Amniotic epithelial cell (primary cell): ENCODE data around the gene KRT75.
"Not testable (repeated sequence)": the region's sequence is repeated elsewhere in the genome, so short reads cannot be mapped to it uniquely, and the experiment has no call there.

Experiments used
- DNase-seq: peaks from one replicate; pipeline ENCODE4 v3.0.0-alpha.2; 2010; ENCODE audit warnings: low read depth

KRT75 gene

GRCh38 chr12:52415870-52416750, 18.1 kb downstream of the KRT75 start:
- DNase-seq: peak; percentile 93

DNA sequence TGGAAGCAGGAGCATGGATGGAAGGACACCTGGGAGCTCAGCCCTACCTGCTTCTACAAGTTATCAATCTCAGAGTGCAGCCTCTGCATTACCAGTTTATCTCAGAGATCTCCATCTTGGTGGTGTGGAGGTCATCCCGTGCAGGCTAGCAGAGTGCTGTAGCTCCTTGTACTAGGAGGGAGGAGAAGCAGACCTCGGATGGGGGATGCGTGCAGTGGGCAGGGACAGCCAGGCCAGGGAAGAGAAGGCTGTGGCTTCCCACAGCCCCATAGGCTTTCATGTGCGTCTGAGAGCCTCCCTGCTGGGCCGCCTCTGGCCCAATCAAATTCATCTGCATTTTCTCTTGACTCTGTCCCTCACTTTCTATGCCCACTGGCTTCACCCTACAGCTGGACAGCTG, 19.2 kb downstream of the KRT75 start:
- no peak for DNase-seq

DNA sequence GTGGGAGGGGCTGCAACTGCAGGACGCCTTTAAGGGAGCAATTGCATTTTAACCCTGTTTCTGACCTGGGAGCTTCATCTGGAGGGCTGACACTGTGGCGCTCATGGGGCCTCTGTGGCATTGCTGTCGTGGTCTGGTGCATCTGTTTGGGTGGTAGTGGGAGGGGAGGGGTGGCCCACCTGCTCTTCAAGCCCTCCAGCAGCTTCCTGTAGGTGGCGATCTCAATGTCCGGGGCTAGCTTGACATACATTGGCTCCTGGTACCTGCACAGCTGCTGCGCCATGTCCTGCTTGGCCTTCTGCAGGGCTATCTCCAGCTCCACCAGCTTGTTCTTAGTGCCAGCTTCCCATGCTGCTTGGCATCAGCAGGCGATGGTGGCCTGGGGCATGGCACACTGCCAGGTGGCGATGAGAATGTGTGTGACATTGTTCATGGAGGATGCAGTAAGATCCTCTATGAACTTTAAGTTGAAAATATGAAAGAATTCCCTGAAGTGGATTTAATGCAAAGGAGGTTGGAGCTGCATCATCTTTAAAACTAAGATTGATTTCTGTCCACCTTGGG, 20.3 kb downstream of the KRT75 start:
- DNase-seq: no peak

GRCh38 chr12:52413202-52413601, 21.0 kb downstream of the KRT75 start:
- DNase-seq: no peak

- DNase-seq: no peak
Observed at GRCh38 chr12:52411815-52412214, 22.4 kb downstream of the KRT75 start.

DNA sequence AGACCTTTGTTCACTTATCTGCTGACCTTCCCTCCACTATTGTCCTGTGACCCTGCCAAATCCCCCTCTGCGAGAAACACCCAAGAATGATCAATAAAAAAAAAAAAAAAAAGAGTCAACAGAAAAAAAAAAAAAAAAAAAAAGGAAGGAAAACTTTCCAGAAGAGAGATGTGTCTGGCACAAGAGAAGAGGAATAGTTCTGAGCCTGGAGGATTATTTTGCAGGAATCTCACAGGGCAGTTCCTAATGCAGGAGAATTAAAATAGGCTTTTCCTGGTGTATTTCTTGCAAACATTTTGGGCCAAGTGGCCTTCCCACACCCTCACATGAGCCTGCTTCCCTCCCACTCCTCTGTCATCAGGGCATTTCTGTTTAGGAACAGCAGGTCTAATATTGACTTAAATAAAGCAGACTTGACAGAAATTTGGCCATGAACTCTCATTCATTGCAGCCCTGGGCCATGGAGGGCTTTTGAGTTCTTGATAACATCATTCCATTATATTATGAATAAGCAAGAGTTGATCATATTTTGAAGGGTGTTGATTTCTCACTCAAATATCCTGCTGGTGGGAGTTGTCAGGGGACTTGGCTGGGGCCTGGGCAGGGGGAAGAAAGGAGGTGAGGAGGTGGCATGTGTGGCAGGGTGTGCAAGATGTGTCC, 23.5 kb downstream of the KRT75 start:
- DNase-seq: not testable (repeated sequence)

- no peak for DNase-seq
Observed at GRCh38 chr12:52407918-52408317, 26.3 kb downstream of the KRT75 start.

GRCh38 chr12:52405922-52406385, 28.2 kb downstream of the KRT75 start, which contains the start of gene KRT82:
TSS of gene KRT82 (minus strand) at chr12:52406335. CDS start at chr12:52406277, 58 bp downstream.
- no peak for DNase-seq

- no peak for DNase-seq
Observed at GRCh38 chr12:52404951-52405350, 29.2 kb downstream of the KRT75 start.

GRCh38 chr12:52403561-52403960, 30.6 kb downstream of the KRT75 start:
- no peak for DNase-seq

DNA sequence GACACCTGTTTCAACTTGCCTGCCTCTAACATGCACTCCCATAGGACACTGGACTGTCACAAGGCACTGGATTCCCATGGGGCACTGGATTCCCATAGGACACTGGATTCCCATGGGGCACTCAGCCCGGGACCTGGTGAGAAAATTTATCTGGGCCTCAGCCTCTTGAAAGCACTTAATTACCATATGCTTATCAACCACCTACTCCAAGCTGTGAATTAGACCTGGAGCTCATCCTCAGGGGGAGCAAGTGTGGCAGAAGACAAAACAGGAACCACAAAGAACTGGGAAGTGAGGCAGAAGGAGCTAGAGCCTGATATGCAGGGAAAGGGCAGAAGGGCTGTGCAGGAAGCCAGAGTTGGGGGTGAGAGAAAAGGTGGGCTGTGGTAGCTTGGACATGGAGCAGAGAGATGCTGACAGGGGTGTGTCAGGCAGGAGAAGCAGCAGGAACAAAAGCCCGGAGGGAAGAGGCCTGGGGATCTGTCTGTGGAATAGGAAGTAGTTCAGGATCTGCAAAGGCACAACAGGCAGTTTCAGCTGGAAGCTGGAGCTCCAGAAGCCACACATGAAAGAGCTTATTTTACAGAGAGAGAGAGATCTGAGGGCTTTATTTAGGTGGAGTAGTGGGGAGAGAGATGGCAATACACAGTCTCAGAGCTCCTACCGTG, 31.2 kb downstream of the KRT75 start:
- DNase-seq: no peak

DNA sequence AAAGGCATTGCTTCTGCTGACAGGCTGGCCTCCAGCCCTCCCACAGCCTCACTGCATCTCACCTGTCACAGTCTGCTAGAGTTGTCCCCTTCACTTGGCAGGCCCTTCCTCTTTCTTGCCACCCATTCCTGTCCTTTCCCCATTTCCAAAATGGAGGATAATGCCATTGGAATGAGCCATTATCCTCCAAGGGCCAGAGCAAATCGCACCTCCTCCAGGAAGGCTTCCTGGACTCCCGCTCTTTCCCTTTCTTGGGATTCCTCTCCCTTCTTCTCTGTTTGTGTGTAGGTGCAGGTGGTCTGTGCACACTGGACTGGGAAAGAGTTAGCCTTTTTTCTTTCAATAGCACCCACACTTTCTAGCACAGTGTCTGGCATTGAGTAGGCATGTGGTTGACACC, 31.8 kb downstream of the KRT75 start:
- DNase-seq: no peak

- DNase-seq: no peak
Observed at GRCh38 chr12:52401926-52402325, 32.2 kb downstream of the KRT75 start.

DNA sequence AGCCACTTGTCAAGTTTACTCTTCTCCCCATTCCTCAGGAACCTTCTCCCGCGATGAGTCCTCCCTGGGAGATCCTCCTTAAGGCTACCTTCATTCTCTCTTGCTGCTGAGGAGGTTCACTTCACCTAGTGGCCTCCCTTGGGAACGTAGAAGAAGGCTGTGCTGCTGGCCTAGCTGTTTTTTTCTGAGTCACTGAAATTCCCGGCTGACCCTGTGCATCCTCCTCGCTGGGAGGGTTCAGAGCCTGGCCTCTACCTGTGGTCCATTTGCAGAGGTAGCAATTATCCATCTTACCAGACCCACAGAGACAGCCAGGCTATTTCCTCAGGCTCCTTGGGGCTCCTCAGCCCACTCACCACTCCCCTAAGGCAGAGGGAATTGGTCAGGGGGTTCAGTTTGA, 32.6 kb downstream of the KRT75 start:
- DNase-seq: no peak

DNA sequence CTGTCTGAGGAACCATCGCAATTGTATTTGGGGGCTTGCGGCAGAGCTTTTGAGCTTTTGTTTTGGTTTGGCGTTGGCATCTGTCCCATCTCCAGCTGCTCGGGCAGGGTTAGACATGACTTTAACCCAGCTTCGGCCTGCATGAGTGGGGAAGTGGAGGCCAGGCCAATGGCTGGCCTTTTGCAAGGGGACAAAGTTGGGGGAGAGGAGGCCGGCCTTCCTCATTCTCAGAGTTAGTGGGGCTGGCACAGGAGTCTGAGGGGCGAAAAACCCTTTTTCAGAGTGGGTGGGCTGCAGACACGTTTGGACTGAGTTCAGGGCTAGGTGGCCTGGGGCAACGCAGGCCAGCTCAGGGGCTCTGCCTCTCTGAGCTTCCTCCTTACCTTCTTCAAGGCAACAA, 33.3 kb downstream of the KRT75 start:
- no peak for DNase-seq

DNA sequence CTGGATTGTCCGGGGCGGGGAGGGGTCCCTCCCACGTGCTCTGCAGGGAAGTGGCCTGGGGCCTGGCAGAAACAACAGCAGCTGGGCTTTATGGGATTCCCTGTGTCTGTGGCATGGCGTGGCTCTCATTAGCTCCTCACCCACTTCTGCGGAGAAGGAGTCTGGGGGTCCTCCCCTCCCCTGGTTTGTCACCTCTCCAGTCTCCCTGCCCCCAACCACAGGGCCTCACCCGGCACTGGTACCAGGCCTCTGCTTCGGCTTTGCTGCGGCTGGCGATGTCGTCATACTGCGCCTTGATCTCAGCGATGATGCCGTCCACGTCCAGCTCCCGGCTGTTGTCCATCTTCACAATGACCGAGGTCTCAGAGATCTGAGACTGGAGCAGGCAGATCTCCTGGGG, 34.4 kb downstream of the KRT75 start:
- DNase-seq: no peak

DNA sequence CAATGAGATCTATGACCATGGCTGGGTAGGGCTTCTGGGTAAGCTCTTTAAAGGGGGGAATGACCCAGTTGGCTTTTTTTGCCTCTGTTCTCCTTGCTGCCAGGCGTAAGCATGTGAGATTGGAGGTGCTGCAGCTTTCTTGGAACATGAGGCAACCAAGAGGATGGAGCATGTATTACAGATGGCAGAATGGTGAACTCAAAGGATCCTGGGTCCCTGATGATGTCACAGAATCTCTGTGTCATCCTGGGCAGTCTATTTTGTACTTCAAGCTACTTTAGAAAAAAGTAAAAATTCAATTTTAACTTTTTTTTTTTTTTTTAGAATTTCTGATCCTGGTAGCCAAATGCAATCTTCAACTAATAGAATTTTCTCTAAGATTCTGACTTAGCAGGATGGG, 36.0 kb downstream of the KRT75 start:
- no peak for DNase-seq

GRCh38 chr12:52396656-52397055, 37.5 kb downstream of the KRT75 start:
- no peak for DNase-seq

DNA sequence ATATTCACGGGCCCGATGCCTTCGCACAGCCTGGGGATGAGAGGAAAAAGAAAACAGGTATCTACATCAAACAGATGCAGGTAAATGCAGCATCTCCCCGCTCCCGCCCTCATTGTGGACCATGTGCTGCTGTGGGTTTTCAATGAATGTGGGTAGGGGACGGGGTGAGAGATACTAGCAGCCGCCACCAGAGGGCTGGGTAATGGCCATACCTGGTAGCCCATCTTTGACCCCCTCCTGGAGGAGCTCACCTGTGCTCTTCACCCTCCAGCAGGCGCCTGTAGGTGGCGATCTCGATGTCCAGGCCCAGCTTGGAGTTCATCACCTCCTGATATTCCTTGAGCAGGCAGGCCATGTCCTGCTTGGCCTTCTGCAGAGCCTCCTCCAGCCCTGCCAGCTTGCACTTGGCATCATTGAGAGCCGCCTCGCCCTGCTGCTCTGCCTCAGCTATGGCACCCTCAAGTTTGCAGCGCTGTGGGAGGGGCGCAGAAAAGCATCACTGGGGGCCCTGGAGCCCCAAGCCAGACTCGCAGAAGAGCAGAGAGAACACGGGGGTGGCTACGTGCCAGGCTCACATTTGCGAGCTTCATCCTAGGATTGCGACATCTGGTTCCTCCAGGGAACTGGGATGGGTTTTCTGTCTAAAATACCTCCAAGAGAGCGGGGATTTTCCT, 38.3 kb downstream of the KRT75 start:
- peak; percentile 45 for DNase-seq

GRCh38 chr12:52394836-52395405, 39.2 kb downstream of the KRT75 start:
- DNase-seq: no peak

DNA sequence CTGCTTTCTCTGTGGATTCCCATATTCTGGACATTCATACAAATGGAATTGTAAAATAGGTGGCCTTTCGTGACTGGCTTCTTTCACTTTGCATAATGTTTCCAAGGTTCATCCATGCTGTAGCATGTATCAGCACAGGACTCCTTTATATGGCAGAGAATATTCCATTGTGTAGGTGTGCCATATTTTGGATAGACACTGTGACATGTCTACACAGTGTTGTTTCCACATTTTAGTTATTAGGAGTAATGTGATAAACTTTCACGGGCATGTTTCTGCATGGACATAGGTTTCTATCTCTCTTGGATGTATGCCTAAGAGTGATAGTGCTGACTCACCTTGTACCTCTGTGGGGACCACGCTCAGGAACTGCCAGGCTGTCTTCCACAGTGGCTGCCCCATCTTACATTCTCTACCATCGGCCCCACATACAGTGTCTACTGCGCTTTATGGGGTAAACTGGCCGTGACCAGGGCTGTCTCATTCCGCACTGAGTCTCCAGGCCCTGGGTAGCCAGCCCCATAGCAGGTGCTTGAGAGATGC, 41.6 kb downstream of the KRT75 start:
- DNase-seq: no peak
